Gastroesophageal sphincter (tissue), 3 donors: ENCODE results near the gene SNAP47.

Experiments
- CTCF ChIP-seq, 4 experiments: fragments of 200-600 bp in 2 of 4; fragments of 450-650 bp in 2 of 4; sonication (generic) in 1 of 4; IDR thresholded peaks; one replicate each; pipeline ENCODE4 v1.5.1; 2017 to 2019; ENCODE audit warnings: antibody characterized with exemption in 4 of 4, mild to moderate bottlenecking in 2 of 4, moderate library complexity in 2 of 4
- POLR2AphosphoS5 ChIP-seq: sonication (generic); formaldehyde crosslinking; IDR thresholded peaks from one replicate; pipeline ENCODE4 v1.6.1; 2017; ENCODE audit warnings: antibody characterized with exemption

GRCh38 chr1:227744668-227745067 lies 9.4 kb downstream of the SNAP47 start:
- no peak for TF ChIP-seq CTCF (IDR thresholded peaks at IDR 0.05)
- no peak for TF ChIP-seq POLR2AphosphoS5
